ENCODE data around the gene STK24. TPM values are rescaled to one million over a fixed set of nuclear protein-coding genes. Genes with fewer than 3 reads are reported as not detected.

Gene STK24
- polyA plus RNA-seq, 1 of the 3 experiments (the other 2 are of a cell fraction): 30.5 TPM

DNA sequence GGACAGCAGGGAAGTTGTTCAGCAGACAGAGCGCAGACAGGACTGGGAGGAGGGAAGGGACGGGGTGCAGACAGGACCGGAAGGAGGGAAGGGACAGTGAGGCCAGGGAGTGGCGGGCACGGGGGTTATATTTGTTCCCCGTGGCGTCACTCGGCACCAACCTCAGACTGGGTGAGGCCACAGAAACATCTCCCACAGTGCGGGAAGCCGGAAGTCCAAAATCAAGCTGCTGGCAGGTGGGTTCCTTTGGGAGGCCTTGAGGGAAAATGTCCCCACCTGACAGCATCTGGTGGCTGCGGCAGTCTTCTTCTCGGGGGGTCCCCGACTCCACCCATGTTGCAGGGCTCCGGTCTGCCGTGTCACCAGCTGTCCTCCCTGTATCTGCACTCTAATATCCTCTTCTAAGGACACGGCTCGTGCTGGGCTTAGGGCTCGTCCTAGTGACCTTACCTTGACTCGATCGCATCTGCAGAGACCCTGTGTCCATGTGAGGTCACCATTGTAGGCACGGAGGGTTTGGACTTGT, 133.0 kb downstream of the STK24 start (continued):
- TF ChIP-seq JUND (IDR thresholded peaks at IDR 0.05) (no peak), ELF1 (IDR thresholded peaks at IDR 0.05) (no peak), NRF1 (IDR thresholded peaks at IDR 0.05; ENCODE audit: low read depth, low read length) (no peak), GABPA (IDR thresholded peaks at IDR 0.05; ENCODE audit: low read depth) (no peak), RXRA (IDR thresholded peaks at IDR 0.05; ENCODE audit: borderline replicate concordance, low read depth) (no peak), TCF12 (IDR thresholded peaks at IDR 0.05) (no peak)

- TF ChIP-seq FOSL2 (IDR thresholded peaks at IDR 0.05; ENCODE audit: borderline replicate concordance, low read depth): peak; percentile 46; the same call in 1 of the 2 replicates
- no peak for TF ChIP-seq FOXJ3 (CRISPR knock-in tag; IDR thresholded peaks at IDR 0.05)
- TF ChIP-seq MAX (IDR thresholded peaks at IDR 0.05; ENCODE audit: low read depth): peak; percentile 76
- TF ChIP-seq EZH2phosphoT487 (IDR thresholded peaks at IDR 0.05; ENCODE audit: borderline replicate concordance, low read depth): no peak
- TF ChIP-seq JUND (IDR thresholded peaks at IDR 0.05): peak; percentile 28; the same call in 1 of the 2 replicates
- no peak for TF ChIP-seq GABPA (IDR thresholded peaks at IDR 0.05; ENCODE audit: low read depth)
- peak; percentile 40; the same call in 1 of the 2 replicates for TF ChIP-seq TCF12 (IDR thresholded peaks at IDR 0.05)
- TF ChIP-seq, protein P1, sequence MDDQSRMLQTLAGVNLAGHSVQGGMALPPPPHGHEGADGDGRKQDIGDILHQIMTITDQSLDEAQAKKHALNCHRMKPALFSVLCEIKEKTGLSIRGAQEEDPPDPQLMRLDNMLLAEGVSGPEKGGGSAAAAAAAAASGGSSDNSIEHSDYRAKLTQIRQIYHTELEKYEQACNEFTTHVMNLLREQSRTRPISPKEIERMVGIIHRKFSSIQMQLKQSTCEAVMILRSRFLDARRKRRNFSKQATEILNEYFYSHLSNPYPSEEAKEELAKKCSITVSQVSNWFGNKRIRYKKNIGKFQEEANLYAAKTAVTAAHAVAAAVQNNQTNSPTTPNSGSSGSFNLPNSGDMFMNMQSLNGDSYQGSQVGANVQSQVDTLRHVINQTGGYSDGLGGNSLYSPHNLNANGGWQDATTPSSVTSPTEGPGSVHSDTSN (IDR thresholded peaks at IDR 0.05): peak; percentile 42; the same call in 1 of the 2 replicates
- POLR2A ChIA-PET: no interaction called here
- Histone ChIP-seq H3F3A (replicated peaks; ENCODE audit: insufficient read depth) (no peaks in the 10 kb centered on the region), H3K9me3 (no peaks in the 10 kb centered on the region), H3K4me3 (ENCODE audit: low read depth in 2 of 2, low read length in 1 of 2) (no peak overlapping the region), H3K9me2 (no peaks in the 10 kb centered on the region), H3K36me3 (replicated peaks in 1 of 2; ENCODE audit: control insufficient read depth in 1 of 2, insufficient read depth in 2 of 2, low read length in 1 of 2) (peaks cover 0 to 41% of the 10 kb centered on the region in 2 experiments), H3K27me3 (ENCODE audit: insufficient read depth) (no peaks in the 10 kb centered on the region), H3K9ac (peak overlapping the region; percentile 25; the same call in 1 of the 2 replicates), H3K4me2 (peak overlapping the region; percentile 33; the same call in 1 of the 2 replicates), H4K20me1 (ENCODE audit: insufficient read depth) (peaks cover 3% of the 10 kb centered on the region; the same call in 1 of the 2 replicates), H3K79me2 (ENCODE audit: insufficient read depth) (no peaks in the 10 kb centered on the region), H2AFZ (ENCODE audit: low read depth) (no peak overlapping the region), H3K27ac (ENCODE audit: low read depth in 2 of 2, low read length in 1 of 2) (peak overlapping the region in 1 of 2 experiments; percentile 48; a peak in 2 of 4 replicates), H3K4me1 (ENCODE audit: control insufficient read depth in 1 of 2, insufficient read depth in 2 of 2, low read depth in 1 of 2, low read length in 1 of 2) (peaks cover 3 to 8% of the 10 kb centered on the region in 2 experiments; a peak in 2 of 4 replicates)
- WGBS (ENCODE audit: low lambda C conversion rate): 31% methylated on average over 6 of the region's 11 CpGs
- CTCF ChIA-PET: interaction anchor here (1.1 to 3.9 kb wide), 2 partner anchors 241 to 588 kb away, joined by 3 to 23 read pairs; no protein-coding TSS in a partner anchor
- DNase-seq: no peak
These were observed 133.6 kb downstream of the STK24 start for GRCh38 chr13:98443329-98443728.

DNA sequence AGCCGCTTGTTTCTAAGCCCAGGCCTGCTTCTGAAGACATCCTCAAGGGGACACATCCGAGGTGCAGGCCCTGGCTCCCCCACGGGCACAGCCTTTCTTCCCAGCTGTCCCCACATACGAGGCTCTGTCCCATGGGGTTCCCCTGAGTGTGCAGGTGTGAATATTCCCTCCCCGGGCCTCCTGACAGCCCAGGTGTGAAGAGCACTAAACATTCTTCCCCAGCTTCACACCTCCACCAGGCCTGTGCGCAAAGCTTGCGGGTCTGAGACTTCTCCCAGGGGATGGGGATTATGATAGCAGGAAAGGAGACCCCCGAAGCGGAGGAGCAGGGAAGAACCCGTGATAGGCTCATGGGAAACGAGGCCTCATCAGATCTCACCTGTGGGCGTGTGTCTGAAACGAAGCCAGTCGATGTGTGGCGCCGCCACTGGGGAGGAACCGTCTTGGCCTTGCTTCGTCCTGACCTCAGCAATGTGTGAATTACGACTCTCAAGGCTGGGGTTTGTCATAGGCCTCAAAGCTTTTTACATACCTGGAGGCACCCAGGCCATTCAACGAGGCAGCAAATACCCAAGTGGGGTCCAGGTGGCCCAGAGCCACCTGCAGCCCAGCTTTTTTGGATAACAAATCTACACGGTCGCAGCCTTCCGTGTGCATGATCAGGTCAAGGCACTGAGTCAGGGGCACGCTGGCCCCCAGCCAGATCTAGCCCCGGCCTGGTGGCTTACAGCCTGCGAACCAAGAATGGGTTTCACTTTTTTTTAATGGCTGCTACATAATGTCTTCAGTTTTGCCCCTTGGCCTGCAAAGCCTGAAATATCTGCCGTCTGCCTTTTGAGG, 134.3 kb downstream of the STK24 start:
- Histone ChIP-seq H3K27me3 (ENCODE audit: insufficient read depth) (no peaks in the 10 kb centered on the region), H3K9me3 (no peaks in the 10 kb centered on the region), H3K79me2 (ENCODE audit: insufficient read depth) (no peaks in the 10 kb centered on the region), H3K4me2 (no peak overlapping the region), H4K20me1 (ENCODE audit: insufficient read depth) (no peaks in the 10 kb centered on the region), H3K4me3 (ENCODE audit: low read depth in 2 of 2, low read length in 1 of 2) (no peak overlapping the region), H3K4me1 (ENCODE audit: control insufficient read depth in 1 of 2, insufficient read depth in 2 of 2, low read depth in 1 of 2, low read length in 1 of 2) (peaks cover 3 to 8% of the 10 kb centered on the region in 2 experiments; a peak in 2 of 4 replicates), H3K9me2 (no peaks in the 10 kb centered on the region), H3K9ac (no peak overlapping the region), H3F3A (replicated peaks; ENCODE audit: insufficient read depth) (no peaks in the 10 kb centered on the region), H2AFZ (ENCODE audit: low read depth) (no peak overlapping the region), H3K36me3 (replicated peaks in 1 of 2; ENCODE audit: control insufficient read depth in 1 of 2, insufficient read depth in 2 of 2, low read length in 1 of 2) (peaks cover 0 to 34% of the 10 kb centered on the region in 2 experiments), H3K27ac (ENCODE audit: low read depth in 2 of 2, low read length in 1 of 2) (peak overlapping the region in 1 of 2 experiments; percentile 48; a peak in 3 of 4 replicates)
- ChIA-PET POLR2A (no interaction called here), CTCF (interaction anchor here (1.1 to 1.4 kb wide), 3 partner anchors 211 to 242 kb away, joined by 3 to 5 read pairs (median 3); no protein-coding TSS in a partner anchor)
- 88% methylated on average over 20 of the region's 27 CpGs for WGBS (ENCODE audit: low lambda C conversion rate)
- no peak for DNase-seq
- TF ChIP-seq, protein P2, sequence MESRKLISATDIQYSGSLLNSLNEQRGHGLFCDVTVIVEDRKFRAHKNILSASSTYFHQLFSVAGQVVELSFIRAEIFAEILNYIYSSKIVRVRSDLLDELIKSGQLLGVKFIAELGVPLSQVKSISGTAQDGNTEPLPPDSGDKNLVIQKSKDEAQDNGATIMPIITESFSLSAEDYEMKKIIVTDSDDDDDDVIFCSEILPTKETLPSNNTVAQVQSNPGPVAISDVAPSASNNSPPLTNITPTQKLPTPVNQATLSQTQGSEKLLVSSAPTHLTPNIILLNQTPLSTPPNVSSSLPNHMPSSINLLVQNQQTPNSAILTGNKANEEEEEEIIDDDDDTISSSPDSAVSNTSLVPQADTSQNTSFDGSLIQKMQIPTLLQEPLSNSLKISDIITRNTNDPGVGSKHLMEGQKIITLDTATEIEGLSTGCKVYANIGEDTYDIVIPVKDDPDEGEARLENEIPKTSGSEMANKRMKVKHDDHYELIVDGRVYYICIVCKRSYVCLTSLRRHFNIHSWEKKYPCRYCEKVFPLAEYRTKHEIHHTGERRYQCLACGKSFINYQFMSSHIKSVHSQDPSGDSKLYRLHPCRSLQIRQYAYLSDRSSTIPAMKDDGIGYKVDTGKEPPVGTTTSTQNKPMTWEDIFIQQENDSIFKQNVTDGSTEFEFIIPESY (IDR thresholded peaks at IDR 0.05; ENCODE audit: borderline replicate concordance, low read depth): no peak
- no peak for TF ChIP-seq RFX5 (IDR thresholded peaks at IDR 0.05; ENCODE audit: low read length)
- TF ChIP-seq, protein P3, sequence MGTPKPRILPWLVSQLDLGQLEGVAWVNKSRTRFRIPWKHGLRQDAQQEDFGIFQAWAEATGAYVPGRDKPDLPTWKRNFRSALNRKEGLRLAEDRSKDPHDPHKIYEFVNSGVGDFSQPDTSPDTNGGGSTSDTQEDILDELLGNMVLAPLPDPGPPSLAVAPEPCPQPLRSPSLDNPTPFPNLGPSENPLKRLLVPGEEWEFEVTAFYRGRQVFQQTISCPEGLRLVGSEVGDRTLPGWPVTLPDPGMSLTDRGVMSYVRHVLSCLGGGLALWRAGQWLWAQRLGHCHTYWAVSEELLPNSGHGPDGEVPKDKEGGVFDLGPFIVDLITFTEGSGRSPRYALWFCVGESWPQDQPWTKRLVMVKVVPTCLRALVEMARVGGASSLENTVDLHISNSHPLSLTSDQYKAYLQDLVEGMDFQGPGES (IDR thresholded peaks at IDR 0.05; ENCODE audit: low read depth, low read length): no peak
- TF ChIP-seq TEAD4 (IDR thresholded peaks at IDR 0.05; ENCODE audit: borderline replicate concordance, insufficient read depth): no peak
- no peak for TF ChIP-seq SIN3A (IDR thresholded peaks at IDR 0.05; ENCODE audit: borderline replicate concordance, low read depth, low read length)
- no peak for TF ChIP-seq RCOR1 (IDR thresholded peaks at IDR 0.05; ENCODE audit: low read length)
- TF ChIP-seq TCF12 (IDR thresholded peaks at IDR 0.05): no peak
- no peak for TF ChIP-seq MAX (IDR thresholded peaks at IDR 0.05; ENCODE audit: low read depth)
- TF ChIP-seq JUND (IDR thresholded peaks at IDR 0.05): no peak
- no peak for TF ChIP-seq POLR2AphosphoS5 (IDR thresholded peaks at IDR 0.05; ENCODE audit: low read depth, low read length)
- TF ChIP-seq NFIC (IDR thresholded peaks at IDR 0.05; ENCODE audit: borderline replicate concordance): no peak
- TF ChIP-seq FOSL2 (IDR thresholded peaks at IDR 0.05; ENCODE audit: borderline replicate concordance, low read depth): no peak
